Osteocyte (in vitro differentiated cells): Measurements from ENCODE around the gene SPATS2. TPM values are rescaled to one million over a fixed set of nuclear protein-coding genes. Genes with fewer than 3 reads are reported as not detected.

Experiments used
- DNase-seq: peaks from one replicate; pipeline ENCODE4 v3.0.0; 2021; ENCODE audit warnings: mixed read lengths; ENCODE audit not compliant: unreplicated experiment; ENCODE audit errors: extremely low spot score
- H3K27ac Mint-ChIP-seq: one replicate; pipeline ENCODE4 v1.8.0; 2021; ENCODE audit warnings: mild to moderate bottlenecking, mixed read lengths; ENCODE audit not compliant: unreplicated experiment
- H3K27me3 Mint-ChIP-seq: one replicate; pipeline ENCODE4 v1.8.0; 2021; ENCODE audit warnings: mixed read lengths; ENCODE audit not compliant: unreplicated experiment
- H3K36me3 Mint-ChIP-seq: one replicate; pipeline ENCODE4 v1.8.0; 2021; ENCODE audit warnings: mixed read lengths; ENCODE audit not compliant: unreplicated experiment
- H3K4me1 Mint-ChIP-seq: one replicate; pipeline ENCODE4 v1.8.0; 2021; ENCODE audit warnings: mixed read lengths; ENCODE audit not compliant: unreplicated experiment
- H3K4me3 Mint-ChIP-seq: one replicate; pipeline ENCODE4 v1.8.0; 2021; ENCODE audit warnings: mild to moderate bottlenecking, moderate library complexity, mixed read lengths; ENCODE audit not compliant: unreplicated experiment
- H3K9me3 Mint-ChIP-seq: one replicate; pipeline ENCODE4 v1.8.0; 2021; ENCODE audit warnings: mixed read lengths; ENCODE audit not compliant: unreplicated experiment
- total RNA-seq: library from RNA; stranded (reverse); gene quantifications from 2 replicates; pipeline ENCODE4 v1.2.1, GENCODE V29; 2021
- TF ChIP-seq, protein P1 (sequence below): fragments of 200-600 bp; sonication (generic); IDR thresholded peaks from 2 replicates; pipeline ENCODE4 v1.5.0; 2021; ENCODE audit warnings: antibody characterized with exemption, mild to moderate bottlenecking, moderate library complexity

Gene SPATS2
- total RNA-seq, 1 donor from 2014 or later, result 25.6 TPM

DNA sequence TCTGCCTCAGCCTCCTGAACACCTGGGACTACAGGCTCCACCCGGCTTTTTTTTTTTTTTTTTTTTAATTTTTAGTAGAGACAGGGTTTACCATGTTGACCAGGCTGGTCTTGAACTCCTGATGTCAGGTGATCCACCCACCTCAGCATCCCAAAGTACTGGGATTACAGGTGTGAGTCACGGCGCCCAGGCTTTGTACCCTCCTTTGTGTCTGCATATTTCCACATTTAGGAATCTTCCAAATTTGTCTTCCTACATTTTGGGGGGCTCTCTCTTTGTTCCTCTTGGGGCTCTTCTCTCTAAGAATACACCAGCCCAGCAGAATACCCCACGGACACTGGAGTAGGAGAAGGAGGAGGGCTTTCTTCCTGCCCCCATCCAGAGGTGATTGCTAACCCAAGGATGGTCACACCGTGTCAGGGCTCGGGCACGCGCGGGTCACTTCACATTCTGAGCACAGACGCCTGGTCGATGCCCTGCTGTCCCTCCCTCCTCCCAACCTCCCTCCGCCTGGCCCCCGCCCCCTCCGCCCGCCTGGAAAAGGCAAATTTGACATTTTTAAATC, 22.7 kb upstream of the SPATS2 start:
- no peaks in the 10 kb centered on the region for H3K36me3 Mint-ChIP-seq
- no peak for DNase-seq
- TF ChIP-seq, protein P1, sequence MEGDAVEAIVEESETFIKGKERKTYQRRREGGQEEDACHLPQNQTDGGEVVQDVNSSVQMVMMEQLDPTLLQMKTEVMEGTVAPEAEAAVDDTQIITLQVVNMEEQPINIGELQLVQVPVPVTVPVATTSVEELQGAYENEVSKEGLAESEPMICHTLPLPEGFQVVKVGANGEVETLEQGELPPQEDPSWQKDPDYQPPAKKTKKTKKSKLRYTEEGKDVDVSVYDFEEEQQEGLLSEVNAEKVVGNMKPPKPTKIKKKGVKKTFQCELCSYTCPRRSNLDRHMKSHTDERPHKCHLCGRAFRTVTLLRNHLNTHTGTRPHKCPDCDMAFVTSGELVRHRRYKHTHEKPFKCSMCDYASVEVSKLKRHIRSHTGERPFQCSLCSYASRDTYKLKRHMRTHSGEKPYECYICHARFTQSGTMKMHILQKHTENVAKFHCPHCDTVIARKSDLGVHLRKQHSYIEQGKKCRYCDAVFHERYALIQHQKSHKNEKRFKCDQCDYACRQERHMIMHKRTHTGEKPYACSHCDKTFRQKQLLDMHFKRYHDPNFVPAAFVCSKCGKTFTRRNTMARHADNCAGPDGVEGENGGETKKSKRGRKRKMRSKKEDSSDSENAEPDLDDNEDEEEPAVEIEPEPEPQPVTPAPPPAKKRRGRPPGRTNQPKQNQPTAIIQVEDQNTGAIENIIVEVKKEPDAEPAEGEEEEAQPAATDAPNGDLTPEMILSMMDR, result no peak
- H3K27ac Mint-ChIP-seq, result no peak overlapping the region
- H3K27me3 Mint-ChIP-seq, result peaks cover 33% of the 10 kb centered on the region
- peak overlapping the region; percentile 40 for H3K4me3 Mint-ChIP-seq
- H3K4me1 Mint-ChIP-seq, result peaks cover 48% of the 10 kb centered on the region
- H3K9me3 Mint-ChIP-seq, result no peaks in the 10 kb centered on the region

DNA sequence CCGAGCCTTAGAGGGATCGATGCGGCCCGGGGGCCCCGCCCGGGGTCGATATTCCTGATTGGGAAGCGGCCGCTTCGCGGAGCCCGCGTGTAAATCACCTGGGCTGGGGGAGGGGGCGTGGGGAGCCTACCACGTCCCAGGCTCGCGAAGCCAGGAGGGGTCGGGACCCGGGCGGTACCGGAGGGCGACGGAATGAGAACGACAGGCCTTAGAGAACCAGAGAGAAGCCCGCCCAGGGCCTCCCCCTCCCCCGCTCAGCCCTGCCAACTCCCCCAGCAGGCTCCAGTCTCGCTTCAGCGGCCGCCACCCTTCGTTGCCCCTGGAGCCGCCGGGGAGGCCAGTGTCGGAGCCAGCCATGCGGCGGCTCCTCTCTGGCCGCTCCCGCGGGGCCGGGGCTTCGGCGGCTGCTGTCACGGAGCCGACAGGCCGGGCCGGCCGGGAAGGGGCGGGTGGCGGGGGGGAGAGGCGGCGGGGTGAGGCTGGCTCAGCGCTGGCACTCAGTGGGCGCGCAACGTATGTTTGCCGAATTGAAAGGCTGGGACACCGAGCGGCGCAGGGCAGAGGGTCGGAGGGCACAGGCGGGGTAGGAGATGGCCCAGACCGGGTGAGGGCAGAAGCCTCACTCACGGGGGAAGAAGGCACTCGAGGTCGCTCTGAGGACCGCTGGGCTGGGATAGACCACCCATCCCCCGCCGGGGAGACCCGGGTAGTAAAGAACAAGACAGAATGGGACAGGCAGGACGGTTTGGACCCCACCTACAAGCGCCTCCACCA, 22.0 kb upstream of the SPATS2 start:
- Mint-ChIP-seq H3K9me3 (no peaks in the 10 kb centered on the region), H3K4me1 (peaks cover 42% of the 10 kb centered on the region), H3K27ac (no peak overlapping the region), H3K4me3 (peak overlapping the region; percentile 66), H3K36me3 (no peaks in the 10 kb centered on the region), H3K27me3 (peaks cover 33% of the 10 kb centered on the region)
- no peak for DNase-seq
- TF ChIP-seq, protein P1, result no peak

DNA sequence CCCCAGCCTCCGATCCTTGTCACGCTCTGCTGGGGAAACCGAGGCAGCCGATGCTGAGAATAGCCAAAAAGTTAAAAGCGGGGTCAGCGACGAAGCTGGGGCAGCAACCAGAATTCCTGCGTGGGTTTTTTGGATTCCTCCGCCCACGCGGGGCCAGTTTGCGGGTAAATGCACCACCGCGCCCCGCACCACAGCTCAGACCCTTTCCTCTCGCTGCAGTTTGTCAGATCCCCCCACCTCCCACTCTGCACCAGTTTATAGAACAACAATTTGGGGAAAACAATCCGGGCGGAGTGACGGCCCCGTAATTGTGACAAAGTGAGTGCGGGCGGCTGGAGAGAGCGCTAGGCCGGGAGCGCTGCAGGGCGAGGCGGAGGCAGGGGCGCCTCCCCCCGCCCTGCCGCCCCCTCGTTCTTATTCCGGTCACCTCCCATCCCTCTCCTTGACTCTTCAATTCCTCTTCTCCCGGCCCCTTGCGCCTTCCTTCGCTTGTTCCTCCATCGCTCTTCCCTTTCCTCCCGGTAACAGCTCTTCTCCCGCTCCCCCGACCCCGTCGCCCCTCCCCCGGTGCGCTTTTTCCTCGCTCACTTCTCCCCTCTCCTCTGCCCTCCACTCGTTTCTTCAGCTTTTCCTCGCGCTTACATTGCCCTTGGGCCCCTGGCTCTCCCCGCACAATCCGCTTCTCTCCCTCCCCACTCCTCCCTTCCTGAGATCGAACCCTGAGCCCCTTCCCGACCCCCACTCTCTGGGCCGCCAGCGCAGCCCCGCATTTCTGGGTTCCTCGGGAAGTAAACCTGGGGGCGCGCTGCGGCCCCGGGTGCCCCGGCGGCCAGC, 21.2 kb upstream of the SPATS2 start:
- H3K4me1 Mint-ChIP-seq, result peaks cover 40% of the 10 kb centered on the region
- no peak for DNase-seq
- no peaks in the 10 kb centered on the region for H3K36me3 Mint-ChIP-seq
- no peak overlapping the region for H3K27ac Mint-ChIP-seq
- no peaks in the 10 kb centered on the region for H3K9me3 Mint-ChIP-seq
- H3K27me3 Mint-ChIP-seq, result peaks cover 30% of the 10 kb centered on the region
- TF ChIP-seq, protein P1, result no peak
- H3K4me3 Mint-ChIP-seq, result peak overlapping the region; percentile 66

DNA sequence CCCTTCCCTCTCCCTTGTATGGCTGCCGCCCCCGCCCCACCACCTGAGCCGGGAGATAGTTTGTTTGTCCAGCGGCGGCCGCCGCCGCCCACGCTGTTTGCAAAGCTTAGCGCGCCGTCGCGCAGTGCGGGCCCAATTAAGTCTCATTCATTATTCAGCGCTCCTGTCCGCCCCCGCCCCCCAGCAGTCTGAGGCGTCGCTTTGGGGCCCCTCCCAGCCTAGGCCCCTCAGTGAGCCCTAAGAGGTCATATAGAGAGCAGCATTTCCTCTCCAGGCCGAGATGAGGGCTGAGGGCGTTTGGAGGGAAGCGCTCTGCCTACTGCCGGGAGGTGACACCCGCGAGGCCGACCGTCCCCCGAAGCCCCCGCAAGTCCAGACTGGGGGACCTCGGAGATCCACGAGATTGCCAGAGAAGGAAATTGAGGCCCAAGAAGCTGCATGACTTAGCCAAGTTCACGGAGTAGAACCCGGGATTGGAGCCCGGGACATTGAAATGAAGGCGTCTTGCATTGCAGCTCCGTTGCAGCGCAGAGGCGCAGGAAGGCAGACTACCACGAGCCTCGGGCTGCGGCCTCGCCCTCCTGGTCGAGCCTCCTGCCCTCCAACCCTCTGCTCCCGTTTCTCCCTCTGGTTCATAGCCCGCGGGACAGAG, 20.5 kb upstream of the SPATS2 start, which contains the start of gene DNAJC22:
Gene DNAJC22 (plus strand): TSS at position 230 of the 652 bp plus-strand sequence. CDS start 1,985 bp downstream, outside the sequence.
- Mint-ChIP-seq H3K36me3 (no peaks in the 10 kb centered on the region), H3K27ac (no peak within 1 kb of the TSS), H3K27me3 (peaks cover 30% of the 10 kb centered on the region), H3K4me3 (peak within 1 kb of the TSS; percentile 66), H3K4me1 (peaks cover 40% of the 10 kb centered on the region), H3K9me3 (no peaks in the 10 kb centered on the region)
- TF ChIP-seq, protein P1, result no peak
- no peak for DNase-seq
